Measurements from ENCODE around the gene ANTXR2. TPM values are rescaled to one million over a fixed set of nuclear protein-coding genes. Genes with fewer than 3 reads are reported as not detected.

ANTXR2 gene
- total RNA-seq, 4 donors from 2014 or later = 51.8 to 182 (median 144) TPM

DNA sequence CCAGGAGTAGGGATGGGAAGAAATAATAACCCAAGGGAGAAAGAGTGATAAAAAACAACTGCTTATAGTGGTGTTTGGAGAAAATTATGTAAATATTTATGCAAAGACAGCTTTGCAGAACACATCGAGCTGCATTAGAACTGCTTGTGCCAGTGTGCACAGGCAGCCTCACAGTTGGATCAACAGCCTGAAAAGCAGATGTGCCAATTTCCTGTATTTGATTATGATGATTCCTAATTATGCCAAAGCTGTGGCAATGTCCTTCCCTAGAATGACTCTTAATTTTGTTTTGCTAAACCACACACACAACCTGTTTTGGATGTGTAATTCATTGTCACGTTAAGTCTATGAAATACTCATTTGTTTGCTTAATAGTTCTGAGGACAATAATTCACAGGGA lies 30.6 kb upstream of the ANTXR2 start:
- Histone ChIP-seq H3K36me3 (no peaks in the 10 kb centered on the region), H3K27me3 (no peaks in the 10 kb centered on the region), H3K9me3 (no peaks in the 10 kb centered on the region), H3K27ac (no peak overlapping the region), H3K4me1 (no peaks in the 10 kb centered on the region), H3K4me3 (no peak overlapping the region)
- TF ChIP-seq, protein P1, sequence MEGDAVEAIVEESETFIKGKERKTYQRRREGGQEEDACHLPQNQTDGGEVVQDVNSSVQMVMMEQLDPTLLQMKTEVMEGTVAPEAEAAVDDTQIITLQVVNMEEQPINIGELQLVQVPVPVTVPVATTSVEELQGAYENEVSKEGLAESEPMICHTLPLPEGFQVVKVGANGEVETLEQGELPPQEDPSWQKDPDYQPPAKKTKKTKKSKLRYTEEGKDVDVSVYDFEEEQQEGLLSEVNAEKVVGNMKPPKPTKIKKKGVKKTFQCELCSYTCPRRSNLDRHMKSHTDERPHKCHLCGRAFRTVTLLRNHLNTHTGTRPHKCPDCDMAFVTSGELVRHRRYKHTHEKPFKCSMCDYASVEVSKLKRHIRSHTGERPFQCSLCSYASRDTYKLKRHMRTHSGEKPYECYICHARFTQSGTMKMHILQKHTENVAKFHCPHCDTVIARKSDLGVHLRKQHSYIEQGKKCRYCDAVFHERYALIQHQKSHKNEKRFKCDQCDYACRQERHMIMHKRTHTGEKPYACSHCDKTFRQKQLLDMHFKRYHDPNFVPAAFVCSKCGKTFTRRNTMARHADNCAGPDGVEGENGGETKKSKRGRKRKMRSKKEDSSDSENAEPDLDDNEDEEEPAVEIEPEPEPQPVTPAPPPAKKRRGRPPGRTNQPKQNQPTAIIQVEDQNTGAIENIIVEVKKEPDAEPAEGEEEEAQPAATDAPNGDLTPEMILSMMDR (IDR thresholded peaks at IDR 0.05) = no peak
- no peak for TF ChIP-seq POLR2A (IDR thresholded peaks at IDR 0.05)
- intact Hi-C loops (cut with DNase I; ENCODE audit: low total_unique reads) = no loop called here
- DNase-seq = no peak

DNA sequence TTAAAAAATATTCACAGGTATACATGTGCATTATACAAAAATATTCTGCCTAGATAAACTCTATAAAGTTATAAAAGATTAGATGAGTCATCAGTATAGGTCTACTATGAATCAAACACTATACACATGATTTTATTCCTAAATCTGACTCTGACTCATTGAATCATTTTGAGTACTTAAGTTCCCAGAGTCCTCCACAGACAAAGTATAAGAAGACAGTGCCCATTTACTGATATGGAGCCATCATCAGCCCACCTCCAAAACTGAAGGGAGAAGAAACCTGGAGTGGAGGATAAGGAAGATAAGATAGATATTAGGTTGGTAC lies 28.7 kb upstream of the ANTXR2 start:
- Histone ChIP-seq H3K27ac (no peak overlapping the region), H3K4me1 (peaks cover 0 to 4% of the 10 kb centered on the region in 2 donors), H3K4me3 (no peak overlapping the region), H3K9me3 (no peaks in the 10 kb centered on the region), H3K36me3 (no peaks in the 10 kb centered on the region), H3K27me3 (no peaks in the 10 kb centered on the region)
- no peak for TF ChIP-seq POLR2A (IDR thresholded peaks at IDR 0.05)
- TF ChIP-seq, protein P1 (IDR thresholded peaks at IDR 0.05) = no peak
- intact Hi-C loops (cut with DNase I; ENCODE audit: low total_unique reads) = no loop called here
- DNase-seq = no peak

DNA sequence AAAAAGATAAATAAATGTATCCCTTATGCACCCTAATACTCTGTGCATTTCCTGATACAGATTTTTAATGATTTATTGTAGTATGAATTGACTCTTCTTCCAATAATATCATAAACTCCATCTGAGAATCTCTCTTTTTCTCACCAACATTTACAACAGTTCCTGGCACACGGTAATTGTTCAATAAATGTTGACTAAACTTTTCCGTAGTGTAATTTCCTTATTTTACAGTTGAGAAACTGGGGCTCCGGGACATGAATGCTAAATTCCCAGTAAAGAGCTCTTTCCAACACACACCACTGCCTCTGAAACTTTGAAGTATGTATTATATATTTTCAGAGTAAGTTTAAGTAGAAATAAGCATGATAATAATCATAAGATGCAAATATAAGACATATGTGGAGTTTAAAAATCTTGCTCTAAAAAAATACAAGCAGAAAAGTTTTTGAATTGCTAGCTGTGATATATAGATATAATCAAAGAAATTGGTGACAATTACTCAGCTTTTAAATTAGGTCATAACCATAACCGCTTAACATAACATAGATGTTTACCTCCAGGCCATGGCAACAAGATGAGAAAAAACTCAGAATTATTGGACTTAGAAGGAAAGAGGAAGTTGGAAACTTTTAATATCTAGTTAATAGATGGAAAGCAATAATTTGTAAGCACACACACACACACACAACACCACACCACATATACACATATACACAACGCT lies 28.2 kb upstream of the ANTXR2 start:
- no peak overlapping the region for H3K27ac ChIP-seq
- TF ChIP-seq POLR2A (IDR thresholded peaks at IDR 0.05) = no peak
- TF ChIP-seq, protein P1 (IDR thresholded peaks at IDR 0.05) = no peak
- DNase-seq = no peak
- no peaks in the 10 kb centered on the region for H3K36me3 ChIP-seq
- H3K4me3 ChIP-seq = no peak overlapping the region
- H3K4me1 ChIP-seq = peaks cover 0 to 4% of the 10 kb centered on the region in 2 donors
- no peaks in the 10 kb centered on the region for H3K9me3 ChIP-seq
- intact Hi-C loops (cut with DNase I; ENCODE audit: low total_unique reads) = no loop called here
- H3K27me3 ChIP-seq = no peaks in the 10 kb centered on the region

DNA sequence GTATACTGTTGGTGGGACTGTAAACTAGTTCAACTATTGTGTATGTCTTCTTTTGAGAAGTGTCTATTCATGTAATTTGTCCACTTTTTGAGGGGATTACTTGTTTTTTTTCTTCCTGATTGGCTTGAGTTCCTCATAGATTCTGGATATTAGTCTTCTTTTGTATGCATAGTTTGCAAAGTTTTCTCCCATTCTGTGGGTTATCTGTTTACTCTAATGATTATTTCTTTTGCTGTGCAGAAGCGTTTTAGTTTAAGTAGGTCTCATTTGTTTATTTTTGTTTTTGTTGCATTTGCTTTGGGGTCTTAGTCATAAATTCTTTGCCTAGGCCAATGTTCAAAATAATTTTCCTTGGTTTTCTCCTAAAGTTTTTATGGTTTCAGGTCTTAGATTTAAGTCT lies 26.6 kb upstream of the ANTXR2 start:
- intact Hi-C loops (cut with DNase I; ENCODE audit: low total_unique reads) = no loop called here
- peaks cover 0 to 4% of the 10 kb centered on the region in 2 donors for H3K4me1 ChIP-seq
- no peak for DNase-seq

DNA sequence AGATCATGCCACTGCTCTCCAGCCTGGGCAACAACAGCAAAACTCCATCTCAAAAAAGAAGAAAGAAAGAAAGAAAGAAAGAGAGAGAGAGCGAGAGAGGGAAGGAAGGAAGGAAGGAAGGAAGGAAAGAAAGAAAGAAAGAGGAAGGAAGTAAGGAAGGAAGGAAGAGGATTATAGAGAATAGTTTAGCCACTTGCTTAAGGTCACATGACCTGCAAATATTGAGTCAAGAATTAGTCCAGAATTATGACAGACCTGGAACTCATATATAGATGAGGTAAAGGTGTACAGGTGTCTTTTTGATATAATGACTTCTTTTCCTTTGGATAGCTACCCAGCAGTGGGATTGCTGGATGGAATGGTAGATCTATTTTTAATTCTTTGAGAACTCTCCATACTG lies 25.6 kb upstream of the ANTXR2 start:
- Histone ChIP-seq H3K4me3 (no peak overlapping the region), H3K36me3 (no peaks in the 10 kb centered on the region), H3K27ac (no peak overlapping the region), H3K9me3 (no peaks in the 10 kb centered on the region), H3K4me1 (peaks cover 0 to 4% of the 10 kb centered on the region in 2 donors), H3K27me3 (no peaks in the 10 kb centered on the region)
- intact Hi-C loops (cut with DNase I; ENCODE audit: low total_unique reads) = no loop called here
- TF ChIP-seq, protein P1 (IDR thresholded peaks at IDR 0.05) = no peak
- TF ChIP-seq POLR2A (IDR thresholded peaks at IDR 0.05) = no peak
- DNase-seq = no peak

More for the DNA sequence above, 26.6 kb upstream of the ANTXR2 start:
- Histone ChIP-seq H3K36me3 (no peaks in the 10 kb centered on the region), H3K9me3 (no peaks in the 10 kb centered on the region), H3K27me3 (no peaks in the 10 kb centered on the region), H3K27ac (no peak overlapping the region), H3K4me3 (no peak overlapping the region)
- no peak for TF ChIP-seq POLR2A (IDR thresholded peaks at IDR 0.05)
- TF ChIP-seq, protein P1 (IDR thresholded peaks at IDR 0.05) = no peak

Measured in uterus (tissue), 4 donors.